Sigmoid colon (tissue), 7 donors: ENCODE results near the gene TNNI2. TPM values are rescaled to one million over a fixed set of nuclear protein-coding genes. Genes with fewer than 3 reads are reported as not detected.
A peak's percentile ranks its signal among the peaks of the same experiment; 100 is the strongest.
"Not testable (repeated sequence)": the region's sequence is repeated elsewhere in the genome, so short reads cannot be mapped to it uniquely, and the experiment has no call there.

Source experiments
- DNase-seq: peaks from one replicate; pipeline ENCODE4 v3.0.0-alpha.2; 2019
- H3K27ac ChIP-seq, 4 donors: fragments of 200-600 bp; sonication (generic); one replicate each; pipeline ENCODE4 v1.5.1; 2016 to 2019; ENCODE audit warnings: mild to moderate bottlenecking in 1 of 4
- H3K27me3 ChIP-seq, 3 donors: fragments of 200-600 bp; sonication (generic); one replicate each; pipeline ENCODE4 v1.5.1; 2019; ENCODE audit warnings: mild to moderate bottlenecking in 1 of 3
- H3K36me3 ChIP-seq, 4 donors: fragments of 200-600 bp; sonication (generic); one replicate each; pipeline ENCODE4 v1.5.1; 2016 to 2019
- H3K4me1 ChIP-seq, 4 donors: fragments of 200-600 bp; sonication (generic); one replicate each; pipeline ENCODE4 v1.5.1; 2017 to 2019
- H3K4me3 ChIP-seq, 4 donors: fragments of 200-600 bp; sonication (generic); one replicate each; pipeline ENCODE4 v1.5.1; 2017 to 2019; ENCODE audit warnings: mild to moderate bottlenecking in 2 of 4, moderate library complexity in 1 of 4
- H3K9me3 ChIP-seq, 4 donors: fragments of 200-600 bp in 3 of 4; sonication (generic) in 3 of 4; one replicate each; pipeline versions ENCODE4 v1.5.1 to v1.6.1; 2013 to 2019
- EP300 ChIP-seq, 4 donors: sonication (generic); formaldehyde crosslinking; IDR thresholded peaks; one replicate each; pipeline ENCODE4 v1.6.1; 2017; ENCODE audit warnings: antibody characterized with exemption in 4 of 4
- POLR2A ChIP-seq, 2 donors: fragments of 450-650 bp; IDR thresholded peaks; one replicate each; pipeline ENCODE4 v1.6.1; 2016; ENCODE audit warnings: antibody characterized with exemption in 2 of 2, mild to moderate bottlenecking in 2 of 2, moderate library complexity in 2 of 2
- POLR2AphosphoS5 ChIP-seq, 4 donors: sonication (generic); formaldehyde crosslinking; IDR thresholded peaks; one replicate each; pipeline ENCODE4 v1.6.1; 2017; ENCODE audit warnings: antibody characterized with exemption in 4 of 4
- WGBS, 2 donors: extraction: QIAGEN DNeasy Blood & Tissue Kit; methylation state at CpG; one replicate each; pipeline ENCODE4 v1.1.7; 2013; 5-methylcytosine and 5-hydroxymethylcytosine counted together
- intact Hi-C: fragments of 100-400 bp; cut with DNase I; formaldehyde crosslinking; loops from one replicate; pipeline ENCODE4 v1.15.1; 2023
- polyA plus RNA-seq, 3 donors: library from polyadenylated mRNA; stranded (reverse); fragments of 200-250 nt; gene quantifications; one replicate each; pipeline ENCODE4 v1.2.3, GENCODE V29; 2013
- total RNA-seq, 4 donors: library from RNA; depleted of rRNA; stranded (reverse); fragments of >200 nt; gene quantifications; one replicate each; pipeline ENCODE4 v1.1.0, GENCODE V29; 2016
- TF ChIP-seq, protein P1 (sequence below), 4 experiments: fragments of 450-650 bp in 3 of 4; fragments of 200-600 bp in 1 of 4; IDR thresholded peaks; one replicate each; pipeline ENCODE4 v1.5.1; 2016 to 2019; ENCODE audit warnings: antibody characterized with exemption in 4 of 4, mild to moderate bottlenecking in 3 of 4, moderate library complexity in 2 of 4
- donor health status: healthy with polysubstance abuse.
- donor health status: Bipolar disorder and iron deficiency.
- donor health status: healthy.

Gene TNNI2
- total and polyA plus RNA-seq, 7 donors = 1.7 to 2.4 TPM; not detected in 5

DNA sequence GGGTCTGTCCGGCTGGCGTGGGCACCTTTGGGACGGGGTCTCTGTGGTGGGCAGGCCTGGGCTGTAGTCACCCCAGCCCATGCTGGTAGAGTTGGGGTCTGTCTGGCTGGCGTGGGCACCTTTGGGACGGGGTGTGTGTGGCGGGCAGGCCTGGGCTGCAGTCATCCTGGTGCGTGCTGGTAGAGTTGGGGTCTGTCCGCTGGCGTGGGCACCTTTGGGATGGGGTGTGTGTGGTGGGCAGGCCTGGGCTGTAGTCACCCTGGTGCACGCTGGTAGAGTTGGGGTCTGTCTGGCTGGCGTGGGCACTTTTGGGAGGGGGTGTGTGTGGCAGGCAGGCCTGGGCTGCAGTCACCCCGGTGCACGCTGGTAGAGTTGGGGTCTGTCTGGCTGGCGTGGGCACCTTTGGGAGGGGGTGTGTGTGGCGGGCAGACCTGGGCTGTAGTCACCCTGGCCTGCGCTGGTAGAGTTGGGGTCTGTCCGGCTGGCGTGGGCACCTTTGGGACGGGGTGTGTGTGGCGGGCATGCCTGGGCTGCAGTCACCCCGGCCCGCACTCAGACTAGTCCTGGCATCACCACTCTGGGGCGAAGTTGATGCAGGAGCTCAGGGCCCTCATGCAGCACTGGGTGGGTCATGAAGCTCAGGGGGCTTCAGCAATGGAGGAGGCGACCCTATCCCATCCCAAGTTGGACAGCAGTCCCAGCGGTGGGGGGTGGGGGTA lies 33.6 kb downstream of the TNNI2 start:
- 60 to 84% methylated on average over 25 of the region's 25 CpGs for WGBS, 2 donors
- Histone ChIP-seq H3K4me1 (peaks cover 0 to 38% (median 37%) of the 10 kb centered on the region in 4 donors), H3K27me3 (peaks cover 0 to 37% (median 29%) of the 10 kb centered on the region in 3 donors), H3K36me3 (no peaks in the 10 kb centered on the region), H3K9me3 (no peaks in the 10 kb centered on the region), H3K27ac (peak overlapping the region in 3 of 4 donors; percentile 27 to 69 (median 41)), H3K4me3 (peak overlapping the region in 1 of 4 donors; percentile 28)
- intact Hi-C loops = no loop called here
- TF ChIP-seq POLR2AphosphoS5 (IDR thresholded peaks at IDR 0.05) = no peak
- TF ChIP-seq, protein P1, sequence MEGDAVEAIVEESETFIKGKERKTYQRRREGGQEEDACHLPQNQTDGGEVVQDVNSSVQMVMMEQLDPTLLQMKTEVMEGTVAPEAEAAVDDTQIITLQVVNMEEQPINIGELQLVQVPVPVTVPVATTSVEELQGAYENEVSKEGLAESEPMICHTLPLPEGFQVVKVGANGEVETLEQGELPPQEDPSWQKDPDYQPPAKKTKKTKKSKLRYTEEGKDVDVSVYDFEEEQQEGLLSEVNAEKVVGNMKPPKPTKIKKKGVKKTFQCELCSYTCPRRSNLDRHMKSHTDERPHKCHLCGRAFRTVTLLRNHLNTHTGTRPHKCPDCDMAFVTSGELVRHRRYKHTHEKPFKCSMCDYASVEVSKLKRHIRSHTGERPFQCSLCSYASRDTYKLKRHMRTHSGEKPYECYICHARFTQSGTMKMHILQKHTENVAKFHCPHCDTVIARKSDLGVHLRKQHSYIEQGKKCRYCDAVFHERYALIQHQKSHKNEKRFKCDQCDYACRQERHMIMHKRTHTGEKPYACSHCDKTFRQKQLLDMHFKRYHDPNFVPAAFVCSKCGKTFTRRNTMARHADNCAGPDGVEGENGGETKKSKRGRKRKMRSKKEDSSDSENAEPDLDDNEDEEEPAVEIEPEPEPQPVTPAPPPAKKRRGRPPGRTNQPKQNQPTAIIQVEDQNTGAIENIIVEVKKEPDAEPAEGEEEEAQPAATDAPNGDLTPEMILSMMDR (IDR thresholded peaks at IDR 0.05) = no peak
- TF ChIP-seq POLR2A (IDR thresholded peaks at IDR 0.05) = no peak
- TF ChIP-seq EP300 (IDR thresholded peaks at IDR 0.05) = no peak
- DNase-seq = peak; percentile 67

DNA sequence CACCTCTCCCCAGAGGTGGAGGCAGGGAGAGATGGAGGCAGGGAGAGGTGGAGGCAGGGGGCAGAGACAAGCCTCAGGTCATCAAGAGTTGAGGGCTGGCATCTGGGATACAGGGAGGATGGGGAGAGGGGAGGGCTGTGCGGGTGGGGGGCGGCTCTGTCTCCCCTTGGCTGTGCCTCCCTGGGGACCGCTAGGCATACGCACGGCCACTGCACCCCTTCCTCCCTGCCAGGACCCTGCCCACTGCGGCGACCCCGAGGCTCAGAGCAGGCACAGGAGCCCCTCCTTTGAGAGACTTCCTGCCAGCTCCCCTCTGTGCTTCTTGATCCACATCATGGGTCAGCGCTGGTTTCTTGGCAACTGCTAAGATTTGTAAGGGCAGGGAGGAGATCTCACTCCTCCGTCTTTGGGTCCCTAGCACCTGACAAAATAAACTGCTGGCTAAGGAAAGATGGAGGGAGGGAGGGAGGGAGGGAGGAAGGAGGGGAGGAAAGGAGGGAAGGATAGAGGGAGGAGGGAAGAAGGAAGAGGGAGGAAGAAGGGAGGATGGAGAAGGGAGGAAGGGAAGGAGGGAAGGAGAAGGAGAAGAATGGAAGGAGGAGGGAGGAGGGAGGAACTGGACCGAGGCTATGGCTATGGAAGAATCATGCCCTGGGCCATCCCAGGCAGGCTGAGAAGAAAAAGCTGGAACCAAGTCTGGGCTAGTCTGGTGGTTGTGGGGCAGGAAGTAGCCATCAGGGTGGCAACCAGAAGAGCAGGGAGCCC lies 34.4 kb downstream of the TNNI2 start:
- peak; percentile 68 for DNase-seq
- Histone ChIP-seq H3K9me3 (no peaks in the 10 kb centered on the region), H3K4me1 (peaks cover 0 to 43% (median 36%) of the 10 kb centered on the region in 4 donors), H3K27me3 (peaks cover 0 to 37% (median 29%) of the 10 kb centered on the region in 3 donors), H3K27ac (peak overlapping the region in 3 of 4 donors; percentile 27 to 69 (median 41)), H3K36me3 (no peaks in the 10 kb centered on the region), H3K4me3 (no peak overlapping the region)
- 41 to 52% methylated on average over 11 of the region's 11 CpGs for WGBS, 2 donors
- TF ChIP-seq EP300 (IDR thresholded peaks at IDR 0.05) = no peak
- intact Hi-C loops = no loop called here

DNA sequence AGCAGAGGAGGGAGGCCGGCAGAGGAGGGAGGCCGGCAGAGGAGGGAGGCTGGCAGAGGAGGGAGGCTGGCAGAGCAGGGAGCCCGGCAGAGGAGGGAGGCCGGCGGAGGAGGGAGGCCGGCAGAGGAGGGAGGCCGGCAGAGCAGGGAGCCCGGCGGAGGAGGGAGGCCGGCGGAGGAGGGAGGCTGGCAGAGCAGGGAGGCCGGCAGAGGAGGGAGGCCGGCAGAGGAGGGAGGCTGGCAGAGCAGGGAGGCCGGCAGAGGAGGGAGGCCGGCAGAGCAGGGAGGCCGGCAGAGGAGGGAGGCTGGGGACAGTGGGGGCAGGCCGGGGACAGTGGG lies 35.0 kb downstream of the TNNI2 start:
- intact Hi-C loops, H3K36me3 ChIP-seq, H3K4me3 ChIP-seq, H3K9me3 ChIP-seq: not testable (repeated sequence)
- DNase-seq = peak; percentile 18
- WGBS, 2 donors = 88 to 89% methylated on average over 17 of the region's 17 CpGs
- Histone ChIP-seq H3K27ac (peak overlapping the region in 2 of 4 donors; percentile 31 to 69), H3K27me3 (peaks cover 0 to 37% (median 29%) of the 10 kb centered on the region in 3 donors), H3K4me1 (peaks cover 0 to 43% (median 36%) of the 10 kb centered on the region in 4 donors)

DNA sequence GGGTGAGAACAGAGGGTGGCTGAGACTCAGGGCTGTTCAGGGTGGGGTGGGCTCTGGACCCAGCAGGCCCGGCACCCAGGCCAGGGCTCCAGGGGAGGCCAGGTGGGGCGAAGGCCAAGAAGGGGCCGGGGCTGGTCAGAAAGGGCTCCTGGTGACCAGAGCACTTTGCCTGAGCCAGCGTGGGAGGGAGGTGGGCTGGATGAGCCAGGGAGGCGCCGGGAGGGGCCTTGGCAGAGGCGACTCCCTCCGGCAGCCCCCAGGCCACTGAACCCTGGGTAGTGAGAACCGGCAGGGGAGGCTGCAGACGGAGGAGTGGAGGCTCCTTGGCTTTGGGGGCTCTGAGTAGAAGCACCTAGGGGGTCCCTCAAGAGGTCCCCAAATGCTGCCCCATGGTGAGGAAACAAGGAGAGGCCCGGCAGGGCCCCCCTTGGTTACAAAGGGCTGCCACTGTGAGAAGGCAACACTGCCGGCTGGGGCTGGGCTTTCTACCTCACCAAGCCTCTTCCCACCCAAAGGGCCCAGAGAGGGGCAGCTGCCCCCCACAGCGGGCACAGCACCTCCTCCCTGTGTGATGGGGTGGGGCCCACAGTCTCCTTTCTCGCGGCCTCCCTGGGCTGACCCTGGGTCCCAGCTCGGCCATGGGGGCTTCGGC lies 35.8 kb downstream of the TNNI2 start:
- H3K9me3 ChIP-seq, intact Hi-C loops, H3K4me3 ChIP-seq, H3K36me3 ChIP-seq: not testable (repeated sequence)
- 59 to 83% methylated on average over 17 of the region's 17 CpGs for WGBS, 2 donors
- Histone ChIP-seq H3K27me3 (peaks cover 0 to 32% (median 25%) of the 10 kb centered on the region in 3 donors), H3K4me1 (peaks cover 0 to 43% (median 36%) of the 10 kb centered on the region in 4 donors), H3K27ac (peak overlapping the region; percentile 28 to 78 (median 60))
- DNase-seq = peak; percentile 66

DNA sequence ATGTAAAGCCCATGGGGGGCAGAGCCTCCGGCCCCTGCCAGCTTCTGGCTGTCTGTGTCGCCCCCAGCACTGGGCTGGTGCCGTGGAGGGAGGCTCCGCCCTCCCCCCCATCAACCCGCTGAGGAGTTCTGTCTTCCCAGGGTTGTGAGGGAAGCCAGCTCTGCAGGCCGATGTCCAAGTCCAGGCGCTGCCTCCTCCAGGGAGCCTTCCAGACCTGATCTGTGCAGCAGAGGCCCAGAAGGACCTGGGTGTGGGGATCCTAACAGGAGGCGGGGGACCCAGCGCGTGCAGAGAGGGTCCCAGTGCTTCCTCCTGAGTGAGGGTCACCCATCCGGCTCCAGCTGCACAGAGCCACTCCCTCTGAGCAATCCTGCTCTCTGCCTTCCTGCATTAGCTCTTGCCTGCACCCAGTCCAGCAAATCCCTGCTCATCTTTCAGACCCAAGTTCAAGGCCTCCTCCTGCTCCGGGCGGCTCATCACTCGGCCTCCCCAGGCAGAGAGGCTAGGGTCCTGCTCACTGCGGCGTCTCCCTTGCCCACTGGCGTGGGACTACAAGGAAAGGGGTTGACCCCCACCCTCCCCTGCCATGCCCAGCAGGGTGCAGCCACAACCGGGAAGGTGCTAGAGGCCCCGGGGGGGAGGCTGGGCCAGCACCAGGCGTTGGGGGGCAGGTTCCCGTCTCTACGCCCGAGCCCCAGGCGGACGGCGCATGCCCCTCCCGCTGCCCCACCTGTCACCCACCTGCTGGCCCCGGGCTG lies 36.5 kb downstream of the TNNI2 start:
- peaks cover 0 to 25% (median 21%) of the 10 kb centered on the region in 3 donors for H3K27me3 ChIP-seq
- TF ChIP-seq POLR2A (IDR thresholded peaks at IDR 0.05) (no peak), EP300 (IDR thresholded peaks at IDR 0.05) (no peak), POLR2AphosphoS5 (IDR thresholded peaks at IDR 0.05) (no peak)
- TF ChIP-seq, protein P1 (IDR thresholded peaks at IDR 0.05) = no peak
- H3K27ac ChIP-seq = peak overlapping the region; percentile 28 to 78 (median 60)
- H3K9me3 ChIP-seq = no peaks in the 10 kb centered on the region
- no peak overlapping the region for H3K4me3 ChIP-seq
- WGBS, 2 donors = 30 to 56% methylated on average over 28 of the region's 28 CpGs
- peak; percentile 66 for DNase-seq
- intact Hi-C loops = no loop called here
- H3K4me1 ChIP-seq = peaks cover 0 to 45% (median 37%) of the 10 kb centered on the region in 4 donors
- no peaks in the 10 kb centered on the region for H3K36me3 ChIP-seq

DNA sequence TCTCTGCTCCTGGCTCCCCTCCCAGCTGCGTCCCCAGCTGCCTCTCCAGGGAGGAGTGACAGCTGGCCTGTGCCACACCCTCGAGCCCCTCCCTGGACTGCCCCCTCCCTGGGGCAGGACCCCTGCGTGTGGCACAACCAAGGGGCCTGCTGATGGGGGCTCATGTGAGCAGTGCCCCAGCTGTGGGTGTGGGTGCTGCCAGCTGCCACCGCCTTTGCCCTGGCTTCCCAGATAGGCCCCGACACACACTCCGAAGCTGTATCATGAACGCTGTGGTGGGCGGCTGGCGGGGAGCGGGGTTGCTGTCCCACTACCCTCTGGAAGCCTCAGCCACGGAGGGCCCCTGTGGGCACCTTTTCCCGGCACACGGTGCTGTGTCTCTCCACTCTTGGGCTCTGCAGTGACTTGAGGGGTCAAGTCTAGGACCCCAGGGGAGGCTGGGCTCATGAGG lies 37.1 kb downstream of the TNNI2 start:
- DNase-seq, H3K9me3 ChIP-seq, H3K36me3 ChIP-seq, intact Hi-C loops: not testable (repeated sequence)
- Histone ChIP-seq H3K4me3 (peak overlapping the region in 1 of 4 donors; percentile 2), H3K4me1 (peaks cover 0 to 46% (median 38%) of the 10 kb centered on the region in 4 donors), H3K27me3 (peaks cover 0 to 20% (median 16%) of the 10 kb centered on the region in 3 donors), H3K27ac (peak overlapping the region; percentile 24 to 78 (median 66))
- 46 to 70% methylated on average over 13 of the region's 13 CpGs for WGBS, 2 donors
